GM13977 (cell line): ENCODE data around the gene FRAS1.

ENCODE experiments used
- DNase-seq: peaks from one replicate; pipeline ENCODE4 v3.0.0; 2012; ENCODE audit warnings: low spot score
- in situ Hi-C: fragments of 300-500 bp; cut with MboI; formaldehyde crosslinking; loops from one replicate; pipeline ENCODE4 v1.12.0; 2022; ENCODE audit warnings: low sequenced_read_pairs, low pct_unique_long_range_greater_than_20kb, mixed read lengths, inconsistent platforms; ENCODE audit not compliant: unreplicated experiment
- TF ChIP-seq, protein P1 (sequence below): IDR thresholded peaks from 2 replicates; pipeline ENCODE4 v1.5.1; 2012; ENCODE audit warnings: mild to moderate bottlenecking, control low read depth; ENCODE audit not compliant: insufficient read depth; ENCODE audit errors: extremely low read depth, missing control alignments

FRAS1 gene

DNA sequence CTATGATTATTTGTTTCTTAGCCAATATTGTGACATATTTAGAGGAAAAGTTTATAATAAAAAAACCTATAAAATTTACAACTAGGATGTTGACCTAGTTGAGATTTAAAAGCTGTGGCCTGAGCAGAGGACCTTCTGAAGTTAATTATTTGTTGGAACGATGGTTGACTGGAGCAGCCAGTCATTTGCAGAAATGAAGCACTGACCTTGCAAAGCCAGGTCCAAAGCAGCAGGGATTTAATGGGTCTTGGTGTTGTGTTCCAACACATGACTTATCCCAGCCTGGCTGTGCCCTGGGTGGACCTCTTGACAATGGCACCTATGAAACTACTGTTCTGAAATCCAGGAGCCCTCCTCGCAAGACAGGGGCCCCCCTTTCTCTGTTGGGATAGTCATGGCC is 235.2 kb downstream of the FRAS1 start:
- TF ChIP-seq, protein P1, sequence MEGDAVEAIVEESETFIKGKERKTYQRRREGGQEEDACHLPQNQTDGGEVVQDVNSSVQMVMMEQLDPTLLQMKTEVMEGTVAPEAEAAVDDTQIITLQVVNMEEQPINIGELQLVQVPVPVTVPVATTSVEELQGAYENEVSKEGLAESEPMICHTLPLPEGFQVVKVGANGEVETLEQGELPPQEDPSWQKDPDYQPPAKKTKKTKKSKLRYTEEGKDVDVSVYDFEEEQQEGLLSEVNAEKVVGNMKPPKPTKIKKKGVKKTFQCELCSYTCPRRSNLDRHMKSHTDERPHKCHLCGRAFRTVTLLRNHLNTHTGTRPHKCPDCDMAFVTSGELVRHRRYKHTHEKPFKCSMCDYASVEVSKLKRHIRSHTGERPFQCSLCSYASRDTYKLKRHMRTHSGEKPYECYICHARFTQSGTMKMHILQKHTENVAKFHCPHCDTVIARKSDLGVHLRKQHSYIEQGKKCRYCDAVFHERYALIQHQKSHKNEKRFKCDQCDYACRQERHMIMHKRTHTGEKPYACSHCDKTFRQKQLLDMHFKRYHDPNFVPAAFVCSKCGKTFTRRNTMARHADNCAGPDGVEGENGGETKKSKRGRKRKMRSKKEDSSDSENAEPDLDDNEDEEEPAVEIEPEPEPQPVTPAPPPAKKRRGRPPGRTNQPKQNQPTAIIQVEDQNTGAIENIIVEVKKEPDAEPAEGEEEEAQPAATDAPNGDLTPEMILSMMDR, result no peak
- no peak for DNase-seq
- in situ Hi-C loops, result no loop called here

- in situ Hi-C loops, result no loop called here
- TF ChIP-seq, protein P1, result no peak
These were observed 235.7 kb downstream of the FRAS1 start for GRCh38 chr4:78292856-78293255.

DNA sequence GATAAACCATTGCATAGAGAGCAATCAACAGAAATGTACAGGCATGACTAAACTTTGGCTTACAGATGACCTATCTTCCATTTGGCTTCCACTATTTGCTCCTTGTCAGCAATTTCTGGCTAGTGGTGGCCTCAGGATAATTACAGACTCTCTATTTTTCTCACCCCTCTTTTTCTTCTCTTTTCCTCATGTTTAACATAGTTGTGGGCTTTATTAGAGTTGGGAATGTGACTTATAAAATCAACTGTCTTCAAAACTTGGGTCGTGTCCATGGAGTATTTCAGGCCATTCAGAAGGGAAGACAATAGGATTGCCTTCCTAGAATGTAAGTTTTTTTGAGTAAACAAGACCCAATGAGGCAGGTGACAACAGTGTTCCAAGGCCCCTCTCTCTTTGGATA is 236.2 kb downstream of the FRAS1 start:
- in situ Hi-C loops, result no loop called here
- no peak for DNase-seq
- TF ChIP-seq, protein P1, result no peak

More at GRCh38 chr4:78292856-78293255, 235.7 kb downstream of the FRAS1 start:
- DNase-seq, result no peak

DNA sequence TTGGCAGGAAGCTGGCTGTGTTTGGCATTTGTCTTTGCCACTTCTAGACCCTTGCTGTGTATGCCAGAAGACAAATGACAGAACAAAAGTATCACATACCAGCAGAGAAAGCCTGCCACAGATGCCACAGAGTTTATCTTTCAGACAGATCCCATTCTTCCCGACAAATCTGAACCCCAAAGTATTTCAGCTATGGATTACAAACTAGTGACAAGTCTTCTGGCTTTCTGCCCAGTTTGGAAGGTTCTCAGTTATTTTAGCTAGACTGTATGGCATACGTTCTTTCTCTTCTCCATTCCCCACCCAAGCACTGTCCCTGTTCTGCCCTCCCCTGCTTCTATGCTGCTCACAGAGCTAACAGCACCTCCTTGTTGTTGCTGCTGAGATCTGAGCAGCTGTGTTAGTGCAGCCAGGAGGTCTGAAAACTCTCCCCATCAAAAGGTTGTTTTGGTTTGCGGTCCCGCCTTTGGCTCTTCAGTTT is 236.7 kb downstream of the FRAS1 start:
- in situ Hi-C loops, result no loop called here
- TF ChIP-seq, protein P1, result no peak
- no peak for DNase-seq

- no peak for DNase-seq
- TF ChIP-seq, protein P1, result no peak
- in situ Hi-C loops, result no loop called here
These were observed 239.1 kb downstream of the FRAS1 start for GRCh38 chr4:78296261-78296660.

GRCh38 chr4:78297116-78297800 is 240.1 kb downstream of the FRAS1 start:
- TF ChIP-seq, protein P1, result no peak
- DNase-seq, result no peak
- in situ Hi-C loops, result no loop called here
